IPS-18a (cell line): ENCODE measurements around the gene DEPDC1B.
"Not testable (repeated sequence)": the region's sequence is repeated elsewhere in the genome, so short reads cannot be mapped to it uniquely, and the experiment has no call there.

ENCODE experiments used
- H3K27ac ChIP-seq: one replicate; pipeline ENCODE4 v1.5.1; 2013; ENCODE audit warnings: low read length
- H3K27me3 ChIP-seq: one replicate; pipeline ENCODE4 v1.6.1; 2013; ENCODE audit warnings: mild to moderate bottlenecking, low read length; ENCODE audit not compliant: control insufficient read depth, insufficient read depth
- H3K36me3 ChIP-seq: one replicate; pipeline ENCODE4 v1.6.1; 2013; ENCODE audit warnings: low read depth, low read length; ENCODE audit not compliant: control insufficient read depth
- H3K4me1 ChIP-seq: one replicate; pipeline ENCODE4 v1.6.1; 2013; ENCODE audit warnings: low read depth, low read length; ENCODE audit not compliant: control insufficient read depth
- H3K4me3 ChIP-seq: one replicate; pipeline ENCODE4 v1.5.1; 2013; ENCODE audit warnings: low read length
- H3K9ac ChIP-seq: one replicate; pipeline ENCODE4 v1.6.1; 2013; ENCODE audit warnings: mild to moderate bottlenecking, low read length, moderate library complexity
- H3K9me3 ChIP-seq: one replicate; pipeline ENCODE4 v1.6.1; 2013; ENCODE audit warnings: low read depth, low read length; ENCODE audit not compliant: control insufficient read depth

The DEPDC1B gene

GRCh38 chr5:60597572-60598320 is 102.2 kb downstream of the DEPDC1B start:
- no peaks in the 10 kb centered on the region for H3K9me3 ChIP-seq
- H3K4me1 ChIP-seq, result no peaks in the 10 kb centered on the region
- H3K36me3 ChIP-seq, result peaks cover 20% of the 10 kb centered on the region
- no peak overlapping the region for H3K4me3 ChIP-seq
- H3K27ac ChIP-seq, result no peak overlapping the region
- no peaks in the 10 kb centered on the region for H3K27me3 ChIP-seq
- H3K9ac ChIP-seq, result no peak overlapping the region

GRCh38 chr5:60594715-60595477 is 105.1 kb downstream of the DEPDC1B start:
- H3K9ac ChIP-seq, result no peak overlapping the region
- no peaks in the 10 kb centered on the region for H3K9me3 ChIP-seq
- H3K36me3 ChIP-seq, result peaks cover 18% of the 10 kb centered on the region
- no peaks in the 10 kb centered on the region for H3K4me1 ChIP-seq
- H3K27ac ChIP-seq, result no peak overlapping the region
- H3K27me3 ChIP-seq, result no peaks in the 10 kb centered on the region
- no peak overlapping the region for H3K4me3 ChIP-seq

GRCh38 chr5:60590172-60590571 is 109.8 kb downstream of the DEPDC1B start:
- Histone ChIP-seq H3K4me3 (no peak overlapping the region), H3K4me1 (no peaks in the 10 kb centered on the region), H3K27me3 (no peaks in the 10 kb centered on the region), H3K27ac (no peak overlapping the region), H3K36me3 (no peaks in the 10 kb centered on the region), H3K9me3 (no peaks in the 10 kb centered on the region), H3K9ac (no peak overlapping the region)

GRCh38 chr5:60587312-60587711 is 112.7 kb downstream of the DEPDC1B start:
- H3K4me3 ChIP-seq, H3K36me3 ChIP-seq, H3K27me3 ChIP-seq, H3K27ac ChIP-seq, H3K9ac ChIP-seq, H3K4me1 ChIP-seq, H3K9me3 ChIP-seq: not testable (repeated sequence)

- Histone ChIP-seq H3K4me1 (no peaks in the 10 kb centered on the region), H3K27me3 (no peaks in the 10 kb centered on the region), H3K4me3 (no peak overlapping the region), H3K36me3 (no peaks in the 10 kb centered on the region), H3K27ac (no peak overlapping the region), H3K9ac (no peak overlapping the region), H3K9me3 (no peaks in the 10 kb centered on the region)
These were observed 113.6 kb downstream of the DEPDC1B start for GRCh38 chr5:60586307-60586901.

GRCh38 chr5:60585618-60586017 is 114.3 kb downstream of the DEPDC1B start:
- Histone ChIP-seq H3K27ac (no peak overlapping the region), H3K9me3 (no peaks in the 10 kb centered on the region), H3K36me3 (no peaks in the 10 kb centered on the region), H3K9ac (no peak overlapping the region), H3K4me1 (no peaks in the 10 kb centered on the region), H3K4me3 (no peak overlapping the region), H3K27me3 (no peaks in the 10 kb centered on the region)

- no peaks in the 10 kb centered on the region for H3K9me3 ChIP-seq
- no peaks in the 10 kb centered on the region for H3K4me1 ChIP-seq
- H3K27me3 ChIP-seq, result no peaks in the 10 kb centered on the region
- no peak overlapping the region for H3K27ac ChIP-seq
- H3K36me3 ChIP-seq, result no peaks in the 10 kb centered on the region
- H3K9ac ChIP-seq, result no peak overlapping the region
- no peak overlapping the region for H3K4me3 ChIP-seq
These were observed 115.7 kb downstream of the DEPDC1B start for GRCh38 chr5:60584304-60584703.

- Histone ChIP-seq H3K36me3 (no peaks in the 10 kb centered on the region), H3K9me3 (no peaks in the 10 kb centered on the region), H3K9ac (no peak overlapping the region), H3K27me3 (no peaks in the 10 kb centered on the region), H3K4me1 (no peaks in the 10 kb centered on the region), H3K27ac (no peak overlapping the region), H3K4me3 (no peak overlapping the region)
These were observed 116.3 kb downstream of the DEPDC1B start for GRCh38 chr5:60583616-60584015.

GRCh38 chr5:60578315-60578714 is 121.7 kb downstream of the DEPDC1B start:
- no peak overlapping the region for H3K9ac ChIP-seq
- no peaks in the 10 kb centered on the region for H3K36me3 ChIP-seq
- H3K4me3 ChIP-seq, result no peak overlapping the region
- no peak overlapping the region for H3K27ac ChIP-seq
- no peaks in the 10 kb centered on the region for H3K27me3 ChIP-seq
- peaks cover 13% of the 10 kb centered on the region for H3K9me3 ChIP-seq
- no peaks in the 10 kb centered on the region for H3K4me1 ChIP-seq

GRCh38 chr5:60577116-60577515 is 122.8 kb downstream of the DEPDC1B start:
- Histone ChIP-seq H3K9ac (no peak overlapping the region), H3K9me3 (peaks cover 13% of the 10 kb centered on the region), H3K27me3 (no peaks in the 10 kb centered on the region)

GRCh38 chr5:60576425-60576824 is 123.5 kb downstream of the DEPDC1B start:
- Histone ChIP-seq H3K4me3 (no peak overlapping the region), H3K9ac (no peak overlapping the region), H3K27ac (no peak overlapping the region), H3K27me3 (no peaks in the 10 kb centered on the region), H3K36me3 (no peaks in the 10 kb centered on the region), H3K4me1 (no peaks in the 10 kb centered on the region), H3K9me3 (peaks cover 13% of the 10 kb centered on the region)

More at GRCh38 chr5:60577116-60577515, 122.8 kb downstream of the DEPDC1B start:
- Histone ChIP-seq H3K27ac (no peak overlapping the region), H3K4me3 (no peak overlapping the region), H3K36me3 (no peaks in the 10 kb centered on the region), H3K4me1 (no peaks in the 10 kb centered on the region)
